ENCODE measurements around the gene TLE4. TPM values are rescaled to one million over a fixed set of nuclear protein-coding genes. Genes with fewer than 3 reads are reported as not detected.

The TLE4 gene
- total and polyA plus RNA-seq, 10 of the 15 experiments (the other 5 are each of a cell fraction or from before 2014, with no cell fraction given): 5.3 to 53.3 (median 23.3) TPM

DNA sequence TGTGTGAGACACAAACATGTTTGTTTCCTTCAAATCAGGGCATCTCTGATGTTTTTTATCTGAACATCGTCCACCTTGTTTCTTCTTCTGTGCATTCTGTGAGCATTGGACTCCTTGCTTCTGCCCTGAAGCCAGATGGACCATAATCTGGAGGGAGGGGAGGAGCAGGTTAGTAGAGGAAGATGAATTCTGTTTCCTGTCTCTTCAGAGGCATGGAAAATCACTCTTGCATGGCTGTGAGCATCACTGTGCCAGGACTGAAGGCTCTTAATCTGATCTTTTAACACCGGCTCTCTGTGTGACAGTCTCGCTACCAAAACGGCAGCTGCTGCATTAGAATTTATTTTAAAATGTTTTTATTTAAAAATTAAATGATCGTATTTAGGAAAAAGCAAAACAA lies 43.3 kb downstream of the TLE4 start (continued):
- TF ChIP-seq, protein P1, sequence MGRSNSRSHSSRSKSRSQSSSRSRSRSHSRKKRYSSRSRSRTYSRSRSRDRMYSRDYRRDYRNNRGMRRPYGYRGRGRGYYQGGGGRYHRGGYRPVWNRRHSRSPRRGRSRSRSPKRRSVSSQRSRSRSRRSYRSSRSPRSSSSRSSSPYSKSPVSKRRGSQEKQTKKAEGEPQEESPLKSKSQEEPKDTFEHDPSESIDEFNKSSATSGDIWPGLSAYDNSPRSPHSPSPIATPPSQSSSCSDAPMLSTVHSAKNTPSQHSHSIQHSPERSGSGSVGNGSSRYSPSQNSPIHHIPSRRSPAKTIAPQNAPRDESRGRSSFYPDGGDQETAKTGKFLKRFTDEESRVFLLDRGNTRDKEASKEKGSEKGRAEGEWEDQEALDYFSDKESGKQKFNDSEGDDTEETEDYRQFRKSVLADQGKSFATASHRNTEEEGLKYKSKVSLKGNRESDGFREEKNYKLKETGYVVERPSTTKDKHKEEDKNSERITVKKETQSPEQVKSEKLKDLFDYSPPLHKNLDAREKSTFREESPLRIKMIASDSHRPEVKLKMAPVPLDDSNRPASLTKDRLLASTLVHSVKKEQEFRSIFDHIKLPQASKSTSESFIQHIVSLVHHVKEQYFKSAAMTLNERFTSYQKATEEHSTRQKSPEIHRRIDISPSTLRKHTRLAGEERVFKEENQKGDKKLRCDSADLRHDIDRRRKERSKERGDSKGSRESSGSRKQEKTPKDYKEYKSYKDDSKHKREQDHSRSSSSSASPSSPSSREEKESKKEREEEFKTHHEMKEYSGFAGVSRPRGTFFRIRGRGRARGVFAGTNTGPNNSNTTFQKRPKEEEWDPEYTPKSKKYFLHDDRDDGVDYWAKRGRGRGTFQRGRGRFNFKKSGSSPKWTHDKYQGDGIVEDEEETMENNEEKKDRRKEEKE (IDR thresholded peaks at IDR 0.05): no peak
- TF ChIP-seq, protein P2, sequence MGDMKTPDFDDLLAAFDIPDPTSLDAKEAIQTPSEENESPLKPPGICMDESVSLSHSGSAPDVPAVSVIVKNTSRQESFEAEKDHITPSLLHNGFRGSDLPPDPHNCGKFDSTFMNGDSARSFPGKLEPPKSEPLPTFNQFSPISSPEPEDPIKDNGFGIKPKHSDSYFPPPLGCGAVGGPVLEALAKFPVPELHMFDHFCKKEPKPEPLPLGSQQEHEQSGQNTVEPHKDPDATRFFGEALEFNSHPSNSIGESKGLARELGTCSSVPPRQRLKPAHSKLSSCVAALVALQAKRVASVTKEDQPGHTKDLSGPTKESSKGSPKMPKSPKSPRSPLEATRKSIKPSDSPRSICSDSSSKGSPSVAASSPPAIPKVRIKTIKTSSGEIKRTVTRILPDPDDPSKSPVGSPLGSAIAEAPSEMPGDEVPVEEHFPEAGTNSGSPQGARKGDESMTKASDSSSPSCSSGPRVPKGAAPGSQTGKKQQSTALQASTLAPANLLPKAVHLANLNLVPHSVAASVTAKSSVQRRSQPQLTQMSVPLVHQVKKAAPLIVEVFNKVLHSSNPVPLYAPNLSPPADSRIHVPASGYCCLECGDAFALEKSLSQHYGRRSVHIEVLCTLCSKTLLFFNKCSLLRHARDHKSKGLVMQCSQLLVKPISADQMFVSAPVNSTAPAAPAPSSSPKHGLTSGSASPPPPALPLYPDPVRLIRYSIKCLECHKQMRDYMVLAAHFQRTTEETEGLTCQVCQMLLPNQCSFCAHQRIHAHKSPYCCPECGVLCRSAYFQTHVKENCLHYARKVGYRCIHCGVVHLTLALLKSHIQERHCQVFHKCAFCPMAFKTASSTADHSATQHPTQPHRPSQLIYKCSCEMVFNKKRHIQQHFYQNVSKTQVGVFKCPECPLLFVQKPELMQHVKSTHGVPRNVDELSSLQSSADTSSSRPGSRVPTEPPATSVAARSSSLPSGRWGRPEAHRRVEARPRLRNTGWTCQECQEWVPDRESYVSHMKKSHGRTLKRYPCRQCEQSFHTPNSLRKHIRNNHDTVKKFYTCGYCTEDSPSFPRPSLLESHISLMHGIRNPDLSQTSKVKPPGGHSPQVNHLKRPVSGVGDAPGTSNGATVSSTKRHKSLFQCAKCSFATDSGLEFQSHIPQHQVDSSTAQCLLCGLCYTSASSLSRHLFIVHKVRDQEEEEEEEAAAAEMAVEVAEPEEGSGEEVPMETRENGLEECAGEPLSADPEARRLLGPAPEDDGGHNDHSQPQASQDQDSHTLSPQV (IDR thresholded peaks at IDR 0.05): no peak
- no peak for TF ChIP-seq ZBED1 (IDR thresholded peaks at IDR 0.05; ENCODE audit: borderline replicate concordance)
- TF ChIP-seq, protein P3, sequence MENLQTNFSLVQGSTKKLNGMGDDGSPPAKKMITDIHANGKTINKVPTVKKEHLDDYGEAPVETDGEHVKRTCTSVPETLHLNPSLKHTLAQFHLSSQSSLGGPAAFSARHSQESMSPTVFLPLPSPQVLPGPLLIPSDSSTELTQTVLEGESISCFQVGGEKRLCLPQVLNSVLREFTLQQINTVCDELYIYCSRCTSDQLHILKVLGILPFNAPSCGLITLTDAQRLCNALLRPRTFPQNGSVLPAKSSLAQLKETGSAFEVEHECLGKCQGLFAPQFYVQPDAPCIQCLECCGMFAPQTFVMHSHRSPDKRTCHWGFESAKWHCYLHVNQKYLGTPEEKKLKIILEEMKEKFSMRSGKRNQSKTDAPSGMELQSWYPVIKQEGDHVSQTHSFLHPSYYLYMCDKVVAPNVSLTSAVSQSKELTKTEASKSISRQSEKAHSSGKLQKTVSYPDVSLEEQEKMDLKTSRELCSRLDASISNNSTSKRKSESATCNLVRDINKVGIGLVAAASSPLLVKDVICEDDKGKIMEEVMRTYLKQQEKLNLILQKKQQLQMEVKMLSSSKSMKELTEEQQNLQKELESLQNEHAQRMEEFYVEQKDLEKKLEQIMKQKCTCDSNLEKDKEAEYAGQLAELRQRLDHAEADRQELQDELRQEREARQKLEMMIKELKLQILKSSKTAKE (IDR thresholded peaks at IDR 0.05; ENCODE audit: low read depth, poor library complexity, severe bottlenecking): no peak
